Neuronal stem cell (in vitro differentiated cells): ENCODE results near the gene METTL6.

ENCODE experiments used
- DNase-seq: peaks from one replicate; pipeline ENCODE4 v3.0.0-alpha.2; 2013; ENCODE audit warnings: low spot score
- H2AFZ ChIP-seq: one replicate; pipeline ENCODE4 v1.6.1; 2013; ENCODE audit warnings: mild to moderate bottlenecking, low read length, inconsistent platforms
- H2AK5ac ChIP-seq: 2 replicates; pipeline ENCODE4 v1.6.1; 2013; ENCODE audit warnings: low read depth, mild to moderate bottlenecking, inconsistent platforms, low read length, moderate library complexity, mixed read lengths
- H2BK120ac ChIP-seq: 2 replicates; pipeline ENCODE4 v1.6.1; 2013; ENCODE audit warnings: low read depth, mild to moderate bottlenecking, inconsistent platforms, low read length, moderate library complexity, mixed read lengths
- H2BK12ac ChIP-seq: one replicate; pipeline ENCODE4 v1.6.1; 2013; ENCODE audit warnings: low read length, inconsistent platforms
- H2BK15ac ChIP-seq: 2 replicates; pipeline ENCODE4 v1.6.1; 2013; ENCODE audit warnings: mild to moderate bottlenecking, low read length, inconsistent platforms, mixed read lengths
- H2BK5ac ChIP-seq: one replicate; pipeline ENCODE4 v1.6.1; 2013; ENCODE audit warnings: inconsistent platforms, mild to moderate bottlenecking, low read length, moderate library complexity
- H3K14ac ChIP-seq: one replicate; pipeline ENCODE4 v1.6.1; 2013; ENCODE audit warnings: low read length, inconsistent platforms
- H3K18ac ChIP-seq: 2 replicates; pipeline ENCODE4 v1.6.1; 2013; ENCODE audit warnings: low read length, inconsistent platforms
- H3K23ac ChIP-seq: 2 replicates; pipeline ENCODE4 v1.6.1; 2013; ENCODE audit warnings: low read depth, mild to moderate bottlenecking, mixed read lengths, low read length, inconsistent platforms; ENCODE audit not compliant: poor library complexity
- H3K27ac ChIP-seq: replicated peaks from 3 replicates; pipeline ENCODE4 v1.5.1; 2013; ENCODE audit warnings: low read length, inconsistent platforms
- H3K27me3 ChIP-seq, 3 experiments: 2 replicates each; pipeline ENCODE4 v1.6.1; 2013; ENCODE audit warnings: low read length in 3 of 3, mild to moderate bottlenecking in 2 of 3, inconsistent platforms in 1 of 3, low read depth in 1 of 3, mixed read lengths in 1 of 3, moderate library complexity in 1 of 3; ENCODE audit not compliant: control insufficient read depth in 3 of 3, insufficient read depth in 3 of 3
- H3K36me3 ChIP-seq, 2 donors: replicated peaks in 1 of 2; 2 replicates each; pipeline ENCODE4 v1.6.1; 2013; ENCODE audit warnings: low read length in 2 of 2; ENCODE audit not compliant: control insufficient read depth in 2 of 2, insufficient read depth in 2 of 2
- H3K4ac ChIP-seq: 2 replicates; pipeline ENCODE4 v1.6.1; 2013; ENCODE audit warnings: inconsistent platforms, mild to moderate bottlenecking, low read length, moderate library complexity
- H3K4me1 ChIP-seq, 2 donors: 1 replicate in 1 of 2; 2 replicates in 1 of 2; pipeline ENCODE4 v1.6.1; 2013; ENCODE audit warnings: low read length in 2 of 2, low read depth in 1 of 2; ENCODE audit not compliant: control insufficient read depth in 2 of 2, insufficient read depth in 1 of 2
- H3K4me2 ChIP-seq: one replicate; pipeline ENCODE4 v1.6.1; 2013; ENCODE audit warnings: mild to moderate bottlenecking, low read length, inconsistent platforms; ENCODE audit not compliant: insufficient read depth, poor library complexity, severe bottlenecking
- H3K4me3 ChIP-seq, 2 donors: 2 replicates each; pipeline ENCODE4 v1.5.1; 2013; ENCODE audit warnings: low read length in 2 of 2, mild to moderate bottlenecking in 2 of 2, inconsistent platforms in 1 of 2, moderate library complexity in 1 of 2
- H3K79me1 ChIP-seq: one replicate; pipeline ENCODE4 v1.6.1; 2013; ENCODE audit warnings: low read depth, mild to moderate bottlenecking, inconsistent platforms, low read length, moderate library complexity
- H3K9ac ChIP-seq: one replicate; pipeline ENCODE4 v1.6.1; 2013; ENCODE audit warnings: mild to moderate bottlenecking, low read depth, low read length, inconsistent platforms; ENCODE audit not compliant: poor library complexity
- H3K9me3 ChIP-seq, 2 donors: replicated peaks in 1 of 2; 2 replicates each; pipeline versions ENCODE3 to v1.6.1; 2013; ENCODE audit warnings: low read length in 2 of 2, mild to moderate bottlenecking in 2 of 2, inconsistent platforms in 1 of 2, low read depth in 1 of 2, mixed read lengths in 1 of 2, moderate library complexity in 1 of 2; ENCODE audit not compliant: control insufficient read depth in 2 of 2, insufficient read depth in 1 of 2
- H4K8ac ChIP-seq: one replicate; pipeline ENCODE4 v1.6.1; 2013; ENCODE audit warnings: low read depth, mild to moderate bottlenecking, inconsistent platforms, low read length, moderate library complexity
- H4K91ac ChIP-seq: one replicate; pipeline ENCODE4 v1.6.1; 2013; ENCODE audit warnings: low read length, low read depth, mild to moderate bottlenecking, inconsistent platforms; ENCODE audit not compliant: poor library complexity
- WGBS, 2 donors: extraction: QIAGEN DNeasy Blood & Tissue Kit; methylation state at CpG; one replicate each; pipeline ENCODE4 v1.1.7; 2013; ENCODE audit warnings: missing lambda C conversion rate in 2 of 2, mixed read lengths in 1 of 2; ENCODE audit not compliant: insufficient read length in 2 of 2, insufficient replicate concordance in 1 of 2; ENCODE audit errors: extremely low coverage in 2 of 2; 5-methylcytosine and 5-hydroxymethylcytosine counted together

METTL6 gene

GRCh38 chr3:15439476-15439875 is 12.1 kb upstream of the METTL6 start:
- Histone ChIP-seq H3K27me3 (no peaks in the 10 kb centered on the region), H3K79me1 (no peaks in the 10 kb centered on the region), H4K91ac (no peak overlapping the region), H3K4me3 (no peak overlapping the region), H2AFZ (no peak overlapping the region), H2AK5ac (no peak overlapping the region), H2BK12ac (no peak overlapping the region), H4K8ac (no peak overlapping the region), H3K18ac (no peak overlapping the region), H3K4ac (no peak overlapping the region), H2BK120ac (no peak overlapping the region), H2BK15ac (no peak overlapping the region), H2BK5ac (no peak overlapping the region), H3K27ac (no peak overlapping the region), H3K23ac (no peak overlapping the region), H3K36me3 (peaks cover 31 to 84% of the 10 kb centered on the region in 2 donors), H3K14ac (no peak overlapping the region), H3K4me1 (no peaks in the 10 kb centered on the region), H3K9ac (no peak overlapping the region), H3K9me3 (no peaks in the 10 kb centered on the region), H3K4me2 (no peak overlapping the region)
- DNase-seq, result no peak

GRCh38 chr3:15438983-15439382 is 11.6 kb upstream of the METTL6 start:
- Histone ChIP-seq H3K23ac (no peak overlapping the region), H3K4me2 (no peak overlapping the region), H3K14ac (no peak overlapping the region), H3K4ac (no peak overlapping the region), H2BK5ac (no peak overlapping the region), H3K36me3 (peaks cover 34 to 89% of the 10 kb centered on the region in 2 donors), H3K4me3 (no peak overlapping the region), H2AK5ac (no peak overlapping the region), H3K27ac (no peak overlapping the region), H2BK15ac (no peak overlapping the region), H3K9me3 (no peaks in the 10 kb centered on the region), H2BK120ac (no peak overlapping the region), H4K91ac (no peak overlapping the region), H3K4me1 (no peaks in the 10 kb centered on the region), H3K79me1 (no peaks in the 10 kb centered on the region), H3K9ac (no peak overlapping the region), H4K8ac (no peak overlapping the region), H2AFZ (no peak overlapping the region), H2BK12ac (no peak overlapping the region), H3K18ac (no peak overlapping the region), H3K27me3 (no peaks in the 10 kb centered on the region)
- DNase-seq, result no peak
- WGBS, 2 donors, result no CpG with 5 or more reads among the region's 4 CpGs

GRCh38 chr3:15436246-15436645 is 8.9 kb upstream of the METTL6 start:
- no peaks in the 10 kb centered on the region for H3K27me3 ChIP-seq
- no peak overlapping the region for H3K4me2 ChIP-seq
- no peak overlapping the region for H2BK15ac ChIP-seq
- DNase-seq, result no peak
- no peaks in the 10 kb centered on the region for H3K79me1 ChIP-seq
- no peak overlapping the region for H3K14ac ChIP-seq
- H4K8ac ChIP-seq, result no peak overlapping the region
- H2BK120ac ChIP-seq, result no peak overlapping the region
- H2BK12ac ChIP-seq, result no peak overlapping the region
- H3K4ac ChIP-seq, result no peak overlapping the region
- no peak overlapping the region for H2AFZ ChIP-seq
- peaks cover 35 to 99% of the 10 kb centered on the region in 2 donors for H3K36me3 ChIP-seq
- no CpG with 5 or more reads among the region's 6 CpGs for WGBS, 2 donors
- H2AK5ac ChIP-seq, result no peak overlapping the region
- H2BK5ac ChIP-seq, result no peak overlapping the region
- no peak overlapping the region for H3K23ac ChIP-seq
- no peaks in the 10 kb centered on the region for H3K4me1 ChIP-seq
- H4K91ac ChIP-seq, result no peak overlapping the region
- H3K27ac ChIP-seq, result no peak overlapping the region
- H3K18ac ChIP-seq, result no peak overlapping the region
- no peak overlapping the region for H3K9ac ChIP-seq
- H3K4me3 ChIP-seq, result no peak overlapping the region
- no peaks in the 10 kb centered on the region for H3K9me3 ChIP-seq

- Histone ChIP-seq H3K36me3 (peaks cover 31 to 98% of the 10 kb centered on the region in 2 donors), H3K27me3 (no peaks in the 10 kb centered on the region), H2BK120ac (no peak overlapping the region), H4K8ac (no peak overlapping the region), H3K9ac (no peak overlapping the region), H2BK15ac (no peak overlapping the region), H2BK12ac (no peak overlapping the region), H4K91ac (no peak overlapping the region), H3K27ac (no peak overlapping the region), H3K4me1 (no peaks in the 10 kb centered on the region), H3K4ac (no peak overlapping the region), H3K18ac (no peak overlapping the region), H3K4me2 (no peak overlapping the region), H3K79me1 (no peaks in the 10 kb centered on the region), H2AK5ac (no peak overlapping the region), H3K14ac (no peak overlapping the region), H2AFZ (no peak overlapping the region), H3K9me3 (no peaks in the 10 kb centered on the region), H3K23ac (no peak overlapping the region), H3K4me3 (no peak overlapping the region), H2BK5ac (no peak overlapping the region)
- WGBS, 2 donors, result no CpG with 5 or more reads among the region's 4 CpGs
- no peak for DNase-seq
Measured at GRCh38 chr3:15434756-15435155, 7.4 kb upstream of the METTL6 start.
